H7 (cell line): ENCODE results near the gene MPP2. TPM values are rescaled to one million over a fixed set of nuclear protein-coding genes. Genes with fewer than 3 reads are reported as not detected.

Experiments
- DNase-seq: peaks from one replicate; pipeline ENCODE4 v3.0.0; 2012
- H3K27me3 ChIP-seq: 2 replicates; pipeline ENCODE4 v1.6.0; 2011; ENCODE audit warnings: mild to moderate bottlenecking, low read length; ENCODE audit not compliant: control insufficient read depth, insufficient read depth
- H3K36me3 ChIP-seq: replicated peaks from 2 replicates; pipeline ENCODE4 v1.5.1; 2011; ENCODE audit warnings: low read length; ENCODE audit not compliant: control insufficient read depth, insufficient read depth
- H3K4me3 ChIP-seq: 2 replicates; pipeline ENCODE4 v1.5.1; 2011; ENCODE audit warnings: low read depth, mild to moderate bottlenecking, control low read depth, low read length, moderate library complexity; ENCODE audit not compliant: insufficient read depth
- total RNA-seq: library from RNA; depleted of rRNA; stranded (reverse); fragments of >200 nt; shearing (Covaris generic); gene quantifications from 2 replicates; pipeline ENCODE4 v1.2.3, GENCODE V29; 2014; rRNA removed

MPP2 gene, protein sequence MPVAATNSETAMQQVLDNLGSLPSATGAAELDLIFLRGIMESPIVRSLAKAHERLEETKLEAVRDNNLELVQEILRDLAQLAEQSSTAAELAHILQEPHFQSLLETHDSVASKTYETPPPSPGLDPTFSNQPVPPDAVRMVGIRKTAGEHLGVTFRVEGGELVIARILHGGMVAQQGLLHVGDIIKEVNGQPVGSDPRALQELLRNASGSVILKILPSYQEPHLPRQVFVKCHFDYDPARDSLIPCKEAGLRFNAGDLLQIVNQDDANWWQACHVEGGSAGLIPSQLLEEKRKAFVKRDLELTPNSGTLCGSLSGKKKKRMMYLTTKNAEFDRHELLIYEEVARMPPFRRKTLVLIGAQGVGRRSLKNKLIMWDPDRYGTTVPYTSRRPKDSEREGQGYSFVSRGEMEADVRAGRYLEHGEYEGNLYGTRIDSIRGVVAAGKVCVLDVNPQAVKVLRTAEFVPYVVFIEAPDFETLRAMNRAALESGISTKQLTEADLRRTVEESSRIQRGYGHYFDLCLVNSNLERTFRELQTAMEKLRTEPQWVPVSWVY
- total RNA-seq, result 9.0 and 12.2 TPM in 2 replicates

DNA sequence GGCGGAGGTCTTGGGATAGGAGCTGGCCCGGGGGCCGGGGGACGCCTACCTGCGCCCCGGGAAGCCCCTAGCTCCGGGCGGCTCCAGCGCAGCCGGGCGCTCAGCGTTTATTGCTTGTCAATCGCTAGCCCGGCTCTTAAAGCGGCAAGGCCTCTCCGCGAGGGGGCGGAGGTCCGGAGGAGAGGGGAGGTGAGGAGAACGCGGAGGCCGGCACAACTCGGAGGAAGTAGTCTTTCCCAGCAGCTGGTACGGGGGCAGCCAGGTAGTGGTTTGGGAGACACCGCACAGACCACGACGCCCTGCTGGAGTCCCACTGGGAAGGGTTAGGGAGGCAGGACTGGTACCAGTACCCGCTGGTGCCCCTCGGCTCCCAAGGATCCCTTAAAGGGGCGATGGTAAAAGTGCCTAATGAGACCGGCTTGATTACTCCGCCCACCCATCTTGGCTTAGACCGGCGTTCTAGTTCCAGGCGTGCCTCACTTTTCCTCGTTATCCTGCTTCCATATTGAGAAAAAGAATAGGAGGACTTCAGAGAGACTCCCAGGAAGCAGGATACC, at the start of gene MPP2:
MPP2 (minus strand) TSS at position 112 of the 557 bp plus-strand sequence. CDS start 3,076 bp downstream, outside the sequence.
- Histone ChIP-seq H3K36me3 (no peaks in the 10 kb centered on the region), H3K27me3 (peaks cover 41% of the 10 kb centered on the region), H3K4me3 (peak within 1 kb of the TSS; percentile 64)
- peak; percentile 93 for DNase-seq

DNA sequence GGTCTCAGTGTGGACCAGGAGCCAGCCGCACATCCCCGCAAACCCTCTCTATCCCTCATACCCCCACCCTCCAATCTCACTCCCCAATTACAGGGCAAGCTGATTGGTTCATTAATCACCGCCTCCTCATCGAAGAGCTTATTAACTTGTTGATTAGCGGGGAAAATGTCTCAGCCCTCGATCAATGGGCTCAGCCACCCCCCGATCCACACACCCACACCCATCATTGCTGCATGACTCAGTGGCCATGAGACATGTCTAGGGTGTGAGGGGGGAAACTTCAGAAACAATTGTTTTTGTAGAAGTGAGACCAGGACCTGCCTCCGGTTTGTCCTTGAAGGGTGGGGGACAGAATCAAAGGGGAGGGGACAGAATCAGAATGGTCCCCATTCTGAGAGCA, 48.9 kb upstream of the MPP2 start:
- no peak for DNase-seq
- Histone ChIP-seq H3K27me3 (peaks cover 21% of the 10 kb centered on the region), H3K36me3 (no peaks in the 10 kb centered on the region), H3K4me3 (no peak overlapping the region)

DNA sequence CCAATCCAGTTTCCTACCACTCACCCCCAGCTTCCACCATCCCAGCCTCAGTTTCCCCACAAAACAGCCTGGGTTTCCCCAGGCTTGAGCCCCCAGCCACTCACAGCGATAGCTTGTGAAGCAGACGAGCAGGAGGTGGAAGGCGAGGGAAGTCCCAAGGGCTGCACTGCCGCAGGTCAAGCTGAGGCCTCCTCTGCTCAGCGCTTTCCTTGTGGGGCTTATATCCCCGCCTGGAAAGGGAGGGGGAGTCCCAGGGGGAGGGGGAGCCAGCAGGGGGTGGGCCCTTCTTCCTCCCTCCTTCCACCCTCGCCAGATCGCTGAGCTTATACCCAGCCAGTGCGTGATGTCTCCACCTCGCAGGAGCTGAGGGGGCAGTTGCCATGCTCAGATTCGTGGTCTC, 46.4 kb upstream of the MPP2 start, which contains the start of gene PYY:
PYY (minus strand) TSS at position 195 of the 400 bp plus-strand sequence. CDS start 457 bp downstream, outside the sequence.
- peaks cover 23% of the 10 kb centered on the region for H3K27me3 ChIP-seq
- DNase-seq, result peak; percentile 80
- peak within 1 kb of the TSS; percentile 66 for H3K4me3 ChIP-seq
- no peaks in the 10 kb centered on the region for H3K36me3 ChIP-seq

GRCh38 chr17:43952724-43953666, 45.7 kb upstream of the MPP2 start:
- Histone ChIP-seq H3K4me3 (peak overlapping the region; percentile 66), H3K27me3 (peaks cover 23% of the 10 kb centered on the region), H3K36me3 (no peaks in the 10 kb centered on the region)
- DNase-seq, result peak; percentile 99

GRCh38 chr17:43952351-43952723, 45.0 kb upstream of the MPP2 start:
- DNase-seq, result peak; percentile 82
- peaks cover 23% of the 10 kb centered on the region for H3K27me3 ChIP-seq
- H3K36me3 ChIP-seq, result no peaks in the 10 kb centered on the region
- H3K4me3 ChIP-seq, result peak overlapping the region; percentile 66

GRCh38 chr17:43951750-43952149, 44.4 kb upstream of the MPP2 start:
- peak overlapping the region; percentile 66 for H3K4me3 ChIP-seq
- no peaks in the 10 kb centered on the region for H3K36me3 ChIP-seq
- no peak for DNase-seq
- peaks cover 23% of the 10 kb centered on the region for H3K27me3 ChIP-seq

DNA sequence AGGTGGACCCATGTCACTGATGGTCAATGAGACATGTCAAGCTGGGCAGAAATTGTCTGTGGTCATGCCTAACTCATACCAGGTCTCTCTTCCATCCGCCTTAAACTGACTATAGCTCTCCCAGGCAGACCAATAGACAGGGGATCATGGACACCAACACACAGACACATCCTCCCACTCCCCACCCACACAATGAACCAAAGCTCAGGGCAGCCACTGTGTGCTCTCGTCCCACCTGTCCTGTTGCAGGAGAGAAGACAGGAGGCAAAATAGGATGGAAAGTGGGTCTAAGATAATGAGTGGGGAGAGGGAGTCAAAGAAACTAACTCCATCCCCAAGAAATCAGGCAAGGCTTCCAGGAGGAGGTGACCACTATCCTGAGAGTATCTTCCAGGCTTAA, 43.2 kb upstream of the MPP2 start:
- DNase-seq, result no peak
- Histone ChIP-seq H3K27me3 (peaks cover 23% of the 10 kb centered on the region), H3K4me3 (no peak overlapping the region), H3K36me3 (no peaks in the 10 kb centered on the region)

GRCh38 chr17:43949781-43950180, 42.4 kb upstream of the MPP2 start:
- Histone ChIP-seq H3K36me3 (no peaks in the 10 kb centered on the region), H3K27me3 (peaks cover 22% of the 10 kb centered on the region), H3K4me3 (no peak overlapping the region)
- DNase-seq, result no peak

GRCh38 chr17:43946781-43947180, 39.4 kb upstream of the MPP2 start:
- H3K27me3 ChIP-seq, result peaks cover 4% of the 10 kb centered on the region
- no peak for DNase-seq
- H3K36me3 ChIP-seq, result no peaks in the 10 kb centered on the region
- H3K4me3 ChIP-seq, result no peak overlapping the region

DNA sequence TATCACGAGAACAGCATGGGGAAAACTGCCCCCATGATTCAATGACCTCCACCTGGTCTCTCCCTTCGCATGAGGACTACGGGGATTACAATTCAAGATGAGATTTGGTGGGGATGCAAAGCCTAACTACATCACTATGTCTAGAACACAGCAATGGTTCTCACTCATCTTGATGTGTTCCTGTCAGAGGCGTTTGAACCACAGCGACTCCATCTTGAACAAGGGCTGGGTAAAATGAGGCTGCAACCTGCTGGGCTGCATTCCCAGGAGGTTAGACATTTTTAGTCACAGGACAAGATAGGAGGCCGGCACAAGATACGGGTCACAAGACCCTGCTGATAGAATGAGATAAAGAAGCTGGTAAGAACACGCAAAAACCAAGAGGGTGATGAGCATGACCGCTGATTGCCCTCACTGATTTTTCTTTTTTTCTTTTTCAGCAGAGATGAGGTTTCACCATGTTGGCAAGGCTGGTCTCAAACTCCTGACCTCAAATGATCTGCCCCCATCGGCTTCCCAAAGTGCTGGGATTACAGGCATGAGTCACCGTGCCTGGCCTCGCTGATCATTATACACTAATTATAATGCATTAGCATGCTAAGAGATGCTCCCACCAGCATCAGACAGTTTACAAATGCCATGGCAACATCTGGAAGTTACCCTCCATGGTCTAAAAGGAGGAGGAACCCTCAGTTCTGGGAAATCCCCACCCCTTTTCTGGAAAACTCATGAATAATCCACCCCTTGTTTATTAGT, 37.9 kb upstream of the MPP2 start:
- Histone ChIP-seq H3K36me3 (no peaks in the 10 kb centered on the region), H3K27me3 (no peaks in the 10 kb centered on the region), H3K4me3 (no peak overlapping the region)
- no peak for DNase-seq

- Histone ChIP-seq H3K27me3 (peaks cover 20% of the 10 kb centered on the region), H3K4me3 (no peak within 1 kb of the TSS), H3K36me3 (no peaks in the 10 kb centered on the region)
- no peak for DNase-seq
These were observed 34.8 kb upstream of the MPP2 start, which contains the start of gene PPY for GRCh38 chr17:43942051-43942685. TSS of gene PPY (minus strand) at chr17:43942476. CDS start at chr17:43941654, 822 bp downstream.

- peaks cover 22% of the 10 kb centered on the region for H3K27me3 ChIP-seq
- no peaks in the 10 kb centered on the region for H3K36me3 ChIP-seq
- no peak overlapping the region for H3K4me3 ChIP-seq
- DNase-seq, result peak; percentile 81
These were observed 33.3 kb upstream of the MPP2 start for GRCh38 chr17:43940630-43941029.

DNA sequence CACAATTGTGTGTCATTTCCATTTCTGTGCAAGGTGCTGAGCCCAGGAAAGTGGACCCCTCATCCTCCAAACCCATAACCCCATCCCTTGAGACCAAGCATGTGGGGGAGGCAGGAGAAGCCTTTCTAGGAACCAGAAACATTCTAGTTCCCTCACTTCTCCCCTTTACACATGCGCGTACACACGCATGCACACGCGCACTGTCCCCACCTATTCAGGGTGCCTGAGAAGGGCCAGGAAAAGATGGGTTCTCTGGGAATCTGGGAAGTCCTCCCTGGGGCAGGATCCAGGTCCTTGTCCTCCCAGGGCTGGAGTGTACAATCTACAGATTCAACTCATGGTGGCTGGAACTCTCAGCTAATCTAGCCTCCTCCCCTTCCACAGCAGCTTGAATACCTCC, 32.5 kb upstream of the MPP2 start:
- H3K27me3 ChIP-seq, result peaks cover 22% of the 10 kb centered on the region
- H3K36me3 ChIP-seq, result no peaks in the 10 kb centered on the region
- DNase-seq, result no peak
- no peak overlapping the region for H3K4me3 ChIP-seq
